ENCODE data around the gene GHRH.

GRCh38 chr20:37247547-37247946 lies 14.1 kb downstream of the GHRH start:
- TF ChIP-seq CTCF (IDR thresholded peaks at IDR 0.05 in 2 of 3, conservative IDR thresholded peaks at IDR 0.05 in 1 of 3; ENCODE audit: borderline replicate concordance in 1 of 3, insufficient read depth in 1 of 3, low read depth in 2 of 3, low read length in 2 of 3), result no peak
- TF ChIP-seq CBX3 (IDR thresholded peaks at IDR 0.05; ENCODE audit: low read depth), result no peak
- no peak for TF ChIP-seq EZH2 (IDR thresholded peaks at IDR 0.05)
- no peak for TF ChIP-seq REST (IDR thresholded peaks at IDR 0.05; ENCODE audit: low read depth)
- no peak for TF ChIP-seq RAD21 (IDR thresholded peaks at IDR 0.05; ENCODE audit: low read depth)
- TF ChIP-seq EZH2phosphoT487 (IDR thresholded peaks at IDR 0.05; ENCODE audit: borderline replicate concordance), result no peak
- no peak for TF ChIP-seq SIN3A (IDR thresholded peaks at IDR 0.05; ENCODE audit: low read depth)
- TF ChIP-seq SP1 (IDR thresholded peaks at IDR 0.05; ENCODE audit: low read depth), result no peak
- TF ChIP-seq MAX (IDR thresholded peaks at IDR 0.05), result no peak
- TF ChIP-seq ZFX (IDR thresholded peaks at IDR 0.05), result no peak
- TF ChIP-seq POLR2AphosphoS5 (IDR thresholded peaks at IDR 0.05; ENCODE audit: low read depth, low read length), result no peak
- no peak for TF ChIP-seq POLR2A (IDR thresholded peaks at IDR 0.05; ENCODE audit: borderline replicate concordance, extremely low read depth, insufficient read depth, insufficient read length)
- no peak for TF ChIP-seq FOSL1 (IDR thresholded peaks at IDR 0.05; ENCODE audit: low read depth)

Measured in HCT116 (cell line).